Tibial nerve (tissue), 4 donors: ENCODE results near the gene USP4. TPM values are rescaled to one million over a fixed set of nuclear protein-coding genes. Genes with fewer than 3 reads are reported as not detected.
"Not testable (repeated sequence)": the region's sequence is repeated elsewhere in the genome, so short reads cannot be mapped to it uniquely, and the experiment has no call there.

Experiments used
- DNase-seq, 2 donors: peaks; one replicate each; pipeline ENCODE4 v3.0.0-alpha.2; 2019; ENCODE audit warnings: low spot score in 2 of 2
- H3K27ac ChIP-seq, 4 donors: fragments of 200-600 bp; sonication (generic) in 3 of 4; one replicate each; pipeline ENCODE4 v1.5.1; 2017 to 2019; ENCODE audit warnings: mild to moderate bottlenecking in 1 of 4
- H3K27me3 ChIP-seq, 2 donors: fragments of 200-600 bp; sonication (generic) in 1 of 2; one replicate each; pipeline versions ENCODE4 v1.5.1 to v1.6.0; 2017 to 2019
- H3K36me3 ChIP-seq, 3 donors: fragments of 200-600 bp; sonication (generic); one replicate each; pipeline ENCODE4 v1.5.1; 2018 to 2019
- H3K4me1 ChIP-seq, 4 donors: fragments of 200-600 bp; sonication (generic) in 3 of 4; one replicate each; pipeline ENCODE4 v1.5.1; 2017 to 2019
- H3K4me3 ChIP-seq, 4 donors: fragments of 200-600 bp; sonication (generic) in 3 of 4; one replicate each; pipeline ENCODE4 v1.5.1; 2017 to 2019; ENCODE audit warnings: mild to moderate bottlenecking in 1 of 4, moderate library complexity in 1 of 4
- H3K9me3 ChIP-seq, 4 donors: fragments of 200-600 bp; sonication (generic) in 3 of 4; one replicate each; pipeline ENCODE4 v1.5.1; 2017 to 2019
- EP300 ChIP-seq, 2 donors: sonication (generic); formaldehyde crosslinking; IDR thresholded peaks; one replicate each; pipeline ENCODE4 v1.6.1; 2017; ENCODE audit warnings: antibody characterized with exemption in 2 of 2, mild to moderate bottlenecking in 1 of 2
- POLR2A ChIP-seq, 2 donors: fragments of 450-650 bp; IDR thresholded peaks; one replicate each; pipeline ENCODE4 v1.6.1; 2017; ENCODE audit warnings: antibody characterized with exemption in 2 of 2, mild to moderate bottlenecking in 2 of 2, moderate library complexity in 2 of 2
- WGBS, 2 donors: methylation state at CpG; one replicate each; pipeline ENCODE4 v1.1.5; 2018; 5-methylcytosine and 5-hydroxymethylcytosine counted together
- total RNA-seq, 4 donors: library from RNA; depleted of rRNA; stranded (reverse); fragments of >200 nt; gene quantifications; one replicate each; pipeline ENCODE4 v1.1.0, GENCODE V29; 2016
- TF ChIP-seq, protein P1 (sequence below), 5 experiments: fragments of 200-600 bp in 3 of 5; fragments of 450-650 bp in 2 of 5; sonication (generic) in 3 of 5; IDR thresholded peaks; one replicate each; pipeline ENCODE4 v1.5.1; 2016 to 2019; ENCODE audit warnings: antibody characterized with exemption in 5 of 5, mild to moderate bottlenecking in 3 of 5, moderate library complexity in 2 of 5

Gene USP4
- total RNA-seq, 4 donors from 2014 or later, result 33.7 to 49.8 (median 46.0) TPM

DNA sequence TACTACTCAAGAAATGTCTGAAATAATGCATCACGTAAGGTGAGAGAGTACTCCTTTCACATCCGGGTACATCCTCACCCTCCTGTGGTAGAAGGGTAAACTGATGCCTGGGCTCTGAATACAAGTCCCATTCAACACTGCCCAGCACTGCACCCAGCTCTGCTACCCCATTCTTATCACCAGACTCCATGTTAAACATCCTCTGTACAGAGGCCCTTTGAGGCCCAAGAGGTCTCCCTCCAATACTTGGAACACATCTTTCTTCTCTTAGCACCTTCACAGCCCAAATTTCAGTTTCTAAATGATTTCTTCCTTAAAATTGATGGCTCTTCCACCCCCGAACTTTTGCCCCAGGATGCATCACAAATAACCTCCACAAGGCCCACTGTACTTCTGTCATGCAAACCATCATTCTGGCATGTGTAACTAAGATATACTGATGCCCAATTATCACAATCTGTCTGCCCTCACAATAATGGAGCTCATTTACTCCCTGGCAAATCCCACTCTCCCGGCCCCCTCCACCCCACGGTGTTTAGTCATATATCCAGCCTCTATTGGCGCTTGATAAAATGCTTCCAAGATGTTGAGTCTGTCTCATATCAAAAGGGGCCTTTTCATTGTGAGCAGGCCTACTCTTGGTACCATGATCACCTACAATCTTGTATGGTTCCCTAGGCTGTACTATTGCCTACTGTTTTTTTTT is 30.9 kb upstream of the USP4 start:
- no peaks in the 10 kb centered on the region for H3K9me3 ChIP-seq
- H3K36me3 ChIP-seq, result peaks cover 0 to 99% (median 14%) of the 10 kb centered on the region in 3 donors
- no peaks in the 10 kb centered on the region for H3K27me3 ChIP-seq
- no peak for DNase-seq
- H3K4me3 ChIP-seq, result no peak overlapping the region
- no peak overlapping the region for H3K27ac ChIP-seq
- WGBS, 2 donors, result 78 to 83% methylated on average over 6 of the region's 6 CpGs
- peaks cover 0 to 18% (median 0%) of the 10 kb centered on the region in 4 donors for H3K4me1 ChIP-seq
- no peak for TF ChIP-seq EP300 (IDR thresholded peaks at IDR 0.05)
- no peak for TF ChIP-seq POLR2A (IDR thresholded peaks at IDR 0.05)
- TF ChIP-seq, protein P1, sequence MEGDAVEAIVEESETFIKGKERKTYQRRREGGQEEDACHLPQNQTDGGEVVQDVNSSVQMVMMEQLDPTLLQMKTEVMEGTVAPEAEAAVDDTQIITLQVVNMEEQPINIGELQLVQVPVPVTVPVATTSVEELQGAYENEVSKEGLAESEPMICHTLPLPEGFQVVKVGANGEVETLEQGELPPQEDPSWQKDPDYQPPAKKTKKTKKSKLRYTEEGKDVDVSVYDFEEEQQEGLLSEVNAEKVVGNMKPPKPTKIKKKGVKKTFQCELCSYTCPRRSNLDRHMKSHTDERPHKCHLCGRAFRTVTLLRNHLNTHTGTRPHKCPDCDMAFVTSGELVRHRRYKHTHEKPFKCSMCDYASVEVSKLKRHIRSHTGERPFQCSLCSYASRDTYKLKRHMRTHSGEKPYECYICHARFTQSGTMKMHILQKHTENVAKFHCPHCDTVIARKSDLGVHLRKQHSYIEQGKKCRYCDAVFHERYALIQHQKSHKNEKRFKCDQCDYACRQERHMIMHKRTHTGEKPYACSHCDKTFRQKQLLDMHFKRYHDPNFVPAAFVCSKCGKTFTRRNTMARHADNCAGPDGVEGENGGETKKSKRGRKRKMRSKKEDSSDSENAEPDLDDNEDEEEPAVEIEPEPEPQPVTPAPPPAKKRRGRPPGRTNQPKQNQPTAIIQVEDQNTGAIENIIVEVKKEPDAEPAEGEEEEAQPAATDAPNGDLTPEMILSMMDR (IDR thresholded peaks at IDR 0.05), result no peak

DNA sequence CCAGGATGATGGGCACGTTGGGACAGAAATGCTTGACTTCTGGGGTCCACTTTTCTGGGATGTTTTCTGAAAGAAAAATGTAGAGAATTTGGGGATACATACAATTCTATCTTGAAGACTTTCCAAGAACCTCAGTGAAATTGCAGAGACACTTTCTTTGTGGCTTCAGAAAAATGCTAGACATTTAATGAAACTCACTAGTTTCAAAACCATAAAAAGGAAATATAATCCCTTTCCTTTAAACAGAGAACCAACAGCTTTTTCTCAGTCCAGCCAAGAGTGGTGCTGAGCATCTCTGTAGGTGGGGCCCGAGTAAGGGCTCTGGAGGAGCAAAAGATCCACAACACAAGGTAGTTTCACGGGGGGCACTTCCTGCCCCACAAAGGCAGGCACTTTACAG is 22.7 kb upstream of the USP4 start:
- Histone ChIP-seq H3K36me3 (peaks cover 0 to 86% (median 31%) of the 10 kb centered on the region in 3 donors), H3K4me3 (no peak overlapping the region), H3K27ac (no peak overlapping the region), H3K9me3 (no peaks in the 10 kb centered on the region), H3K4me1 (peaks cover 0 to 28% (median 6%) of the 10 kb centered on the region in 4 donors), H3K27me3 (no peaks in the 10 kb centered on the region)
- DNase-seq, result no peak
- WGBS, 2 donors, result 74 to 88% methylated on average over 3 of the region's 3 CpGs
- TF ChIP-seq, protein P1 (IDR thresholded peaks at IDR 0.05), result no peak
- TF ChIP-seq POLR2A (IDR thresholded peaks at IDR 0.05) (no peak), EP300 (IDR thresholded peaks at IDR 0.05) (no peak)

DNA sequence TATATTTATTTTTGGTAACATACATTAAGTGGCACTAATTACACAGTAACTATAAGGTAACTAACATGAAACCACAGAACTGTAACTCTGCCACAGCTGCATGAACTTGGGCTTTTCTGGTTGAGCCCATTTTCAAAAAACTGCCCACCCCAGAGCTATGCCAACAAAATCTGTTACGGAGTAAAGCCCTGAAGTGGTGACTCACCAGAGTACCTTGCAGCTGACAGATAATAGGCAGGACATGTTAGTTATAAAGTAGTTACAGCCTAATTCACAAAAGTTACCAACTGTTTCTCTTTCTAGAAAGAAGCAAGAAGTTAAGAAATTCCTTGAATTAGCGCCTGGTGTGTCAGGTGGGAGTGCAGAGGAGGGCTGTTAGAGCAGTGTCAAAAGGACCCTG is 19.8 kb upstream of the USP4 start:
- Histone ChIP-seq H3K4me3 (no peak overlapping the region), H3K4me1 (peaks cover 0 to 56% (median 17%) of the 10 kb centered on the region in 4 donors), H3K36me3 (peaks cover 0 to 83% (median 24%) of the 10 kb centered on the region in 3 donors), H3K9me3 (no peaks in the 10 kb centered on the region), H3K27ac (peak overlapping the region in 2 of 4 donors; percentile 82 to 91), H3K27me3 (no peaks in the 10 kb centered on the region)
- no peak for DNase-seq
- TF ChIP-seq, protein P1 (IDR thresholded peaks at IDR 0.05), result no peak
- 85 to 91% methylated on average over 2 of the region's 2 CpGs for WGBS, 2 donors

DNA sequence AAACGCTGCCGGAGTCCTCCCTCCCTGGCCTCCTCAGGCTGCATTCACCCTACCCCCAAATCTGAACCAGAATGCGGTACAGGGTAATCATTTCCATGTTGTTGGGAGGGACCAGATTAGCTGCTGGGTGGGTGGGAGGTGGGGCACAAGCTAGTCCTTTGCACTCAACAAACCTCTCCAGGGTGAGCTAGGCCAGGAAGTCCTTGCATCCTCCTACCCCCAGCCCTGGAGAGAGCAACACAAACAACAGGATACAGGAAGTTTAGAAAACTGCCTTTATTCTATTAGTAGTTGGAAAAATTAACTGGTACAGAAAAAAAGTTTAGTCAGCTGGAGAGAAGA is 19.0 kb upstream of the USP4 start:
- Histone ChIP-seq H3K4me1 (peaks cover 0 to 56% (median 17%) of the 10 kb centered on the region in 4 donors), H3K9me3 (no peaks in the 10 kb centered on the region), H3K27me3 (no peaks in the 10 kb centered on the region), H3K4me3 (peak overlapping the region; percentile 48 to 91 (median 52)), H3K36me3 (peaks cover 0 to 75% (median 24%) of the 10 kb centered on the region in 3 donors), H3K27ac (peak overlapping the region; percentile 61 to 92 (median 86))
- 21 to 42% methylated on average over 3 of the region's 3 CpGs for WGBS, 2 donors
- DNase-seq, result no peak
- TF ChIP-seq POLR2A (IDR thresholded peaks at IDR 0.05) (no peak), EP300 (IDR thresholded peaks at IDR 0.05) (no peak)
- TF ChIP-seq, protein P1 (IDR thresholded peaks at IDR 0.05), result no peak

DNA sequence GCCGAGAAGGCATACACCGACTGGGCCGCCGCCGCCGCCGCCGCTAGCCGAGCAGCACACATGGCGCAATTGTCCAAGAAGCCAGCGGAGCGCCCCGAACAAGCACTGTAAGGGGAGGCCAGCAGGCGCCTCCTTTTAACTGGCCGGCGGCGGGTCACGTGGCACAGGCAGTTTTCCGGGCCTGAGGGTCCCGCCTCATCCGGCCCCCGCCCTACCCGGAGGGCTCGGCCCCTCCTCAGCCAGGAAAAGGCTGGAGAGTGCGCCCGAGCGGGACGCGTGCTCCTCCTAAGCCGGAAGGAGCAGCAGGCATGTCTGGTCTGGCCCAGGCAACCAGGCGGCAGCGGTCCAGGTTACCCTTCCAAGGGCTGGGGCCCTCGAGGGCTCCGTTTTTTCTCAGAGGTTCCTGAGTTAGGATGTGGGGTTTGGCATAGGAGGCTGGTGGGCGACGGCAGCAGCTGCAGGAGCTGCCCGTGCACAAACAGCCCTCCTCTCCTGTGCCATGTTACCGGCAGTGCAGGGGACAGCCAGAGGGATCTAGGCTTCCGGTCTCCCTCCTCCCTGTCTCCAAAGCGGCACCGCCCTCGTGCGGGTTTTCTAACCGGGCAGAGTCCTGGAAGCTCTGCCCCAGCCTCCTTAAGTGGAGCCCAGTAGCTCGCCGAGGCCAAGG is 18.5 kb upstream of the USP4 start, which contains the start of gene GPX1:
Gene GPX1 (minus strand): TSS at position 137 of the 667 bp plus-strand sequence. CDS start 75 bp downstream, at position 62.
- 1 to 4% methylated on average over 20 to 44 of the region's 46 CpGs for WGBS, 2 donors
- peaks cover 0 to 70% (median 24%) of the 10 kb centered on the region in 3 donors for H3K36me3 ChIP-seq
- TF ChIP-seq EP300 (IDR thresholded peaks at IDR 0.05) (peak; percentile 40 to 97), POLR2A (IDR thresholded peaks at IDR 0.05) (peak; percentile 95)
- TF ChIP-seq, protein P1 (IDR thresholded peaks at IDR 0.05), result peak in 2 of 5 experiments; percentile 33 to 41

DNA sequence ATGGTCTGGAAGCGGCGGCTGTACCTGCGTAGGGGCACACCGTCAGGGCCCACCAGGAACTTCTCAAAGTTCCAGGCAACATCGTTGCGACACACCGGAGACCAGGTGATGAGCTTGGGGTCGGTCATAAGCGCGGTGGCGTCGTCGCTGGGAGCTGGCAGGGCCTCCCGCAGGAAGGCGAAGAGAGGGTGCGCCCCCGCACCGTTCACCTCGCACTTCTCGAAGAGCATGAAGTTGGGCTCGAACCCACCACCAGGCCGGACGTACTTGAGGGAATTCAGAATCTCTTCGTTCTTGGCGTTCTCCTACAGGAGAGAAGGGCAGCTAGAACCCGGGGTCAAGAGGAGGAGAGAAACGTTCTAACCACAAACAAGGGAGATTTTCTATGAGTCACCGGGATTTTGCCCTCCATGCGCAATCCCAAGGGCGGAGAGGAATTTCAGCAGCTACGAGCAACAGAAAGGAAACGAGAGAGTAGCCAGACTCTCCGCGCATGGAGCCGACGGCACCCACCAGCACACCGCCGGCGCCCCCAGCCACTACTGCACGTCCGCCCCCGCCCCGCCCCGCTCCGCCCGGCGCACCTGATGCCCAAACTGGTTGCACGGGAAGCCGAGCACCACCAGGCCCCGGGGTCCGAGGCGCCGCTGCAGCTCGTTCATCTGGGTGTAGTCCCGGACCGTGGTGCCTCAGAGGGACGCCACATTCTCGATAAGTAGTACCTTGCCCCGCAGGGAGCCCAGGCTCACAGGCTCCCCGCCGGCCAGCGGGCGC is 17.8 kb upstream of the USP4 start:
- peak in 1 of 2 donors; percentile 31 for DNase-seq
- not testable (repeated sequence) for H3K27me3 ChIP-seq, H3K9me3 ChIP-seq
- Histone ChIP-seq H3K36me3 (peaks cover 0 to 64% (median 23%) of the 10 kb centered on the region in 3 donors), H3K4me1 (peaks cover 0 to 50% (median 17%) of the 10 kb centered on the region in 4 donors), H3K4me3 (peak overlapping the region; percentile 48 to 91 (median 52)), H3K27ac (peak overlapping the region; percentile 61 to 92 (median 86))
- WGBS, 2 donors, result 4 to 17% methylated on average over 35 to 44 of the region's 63 CpGs

More for the DNA sequence above, 18.5 kb upstream of the USP4 start, which contains the start of gene GPX1:
- Histone ChIP-seq H3K27me3 (no peaks in the 10 kb centered on the region), H3K4me1 (peaks cover 0 to 54% (median 17%) of the 10 kb centered on the region in 4 donors), H3K27ac (peak within 1 kb of the TSS; percentile 61 to 92 (median 86)), H3K9me3 (no peaks in the 10 kb centered on the region), H3K4me3 (peak within 1 kb of the TSS; percentile 48 to 91 (median 52))
- DNase-seq, result peak; percentile 91 to 94

DNA sequence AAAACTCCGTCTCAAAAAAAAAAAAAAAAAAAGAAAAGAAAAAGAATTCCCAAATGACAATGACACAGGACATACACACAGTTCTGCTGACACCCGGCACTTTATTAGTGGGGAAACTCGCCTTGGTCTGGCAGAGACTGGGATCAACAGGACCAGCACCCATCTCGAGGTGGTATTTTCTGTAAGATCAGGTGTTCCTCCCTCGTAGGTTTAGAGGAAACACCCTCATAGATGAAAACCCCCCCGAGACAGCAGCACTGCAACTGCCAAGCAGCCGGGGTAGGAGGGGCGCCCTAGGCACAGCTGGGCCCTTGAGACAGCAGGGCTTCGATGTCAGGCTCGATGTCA is 17.2 kb upstream of the USP4 start:
- 44 to 54% methylated on average over 8 of the region's 10 CpGs for WGBS, 2 donors
- peaks cover 0 to 58% (median 17%) of the 10 kb centered on the region in 3 donors for H3K36me3 ChIP-seq
- H3K4me1 ChIP-seq, result peaks cover 0 to 56% (median 19%) of the 10 kb centered on the region in 4 donors
- peak overlapping the region; percentile 48 to 91 (median 52) for H3K4me3 ChIP-seq
- H3K27ac ChIP-seq, result peak overlapping the region; percentile 61 to 92 (median 86)
- DNase-seq, H3K9me3 ChIP-seq, H3K27me3 ChIP-seq: not testable (repeated sequence)
